OCI-LY7 (cell line): ENCODE results near the gene KRT73.

Experiments
- EZH2phosphoT487 ChIP-seq: fragments of 200-600 bp; sonication (generic); IDR thresholded peaks from 2 replicates; pipeline ENCODE4 v1.6.1; 2018; ENCODE audit warnings: low read depth, borderline replicate concordance, mild to moderate bottlenecking, mixed run types, antibody characterized with exemption, low read length, moderate library complexity, mixed read lengths
- TF ChIP-seq, protein P1 (sequence below): fragments of 200-600 bp; sonication (generic); conservative IDR thresholded peaks from 2 replicates; pipeline ENCODE4 v1.5.1; 2014; ENCODE audit warnings: mild to moderate bottlenecking, antibody characterized with exemption, low read length, moderate library complexity, mixed read lengths

DNA sequence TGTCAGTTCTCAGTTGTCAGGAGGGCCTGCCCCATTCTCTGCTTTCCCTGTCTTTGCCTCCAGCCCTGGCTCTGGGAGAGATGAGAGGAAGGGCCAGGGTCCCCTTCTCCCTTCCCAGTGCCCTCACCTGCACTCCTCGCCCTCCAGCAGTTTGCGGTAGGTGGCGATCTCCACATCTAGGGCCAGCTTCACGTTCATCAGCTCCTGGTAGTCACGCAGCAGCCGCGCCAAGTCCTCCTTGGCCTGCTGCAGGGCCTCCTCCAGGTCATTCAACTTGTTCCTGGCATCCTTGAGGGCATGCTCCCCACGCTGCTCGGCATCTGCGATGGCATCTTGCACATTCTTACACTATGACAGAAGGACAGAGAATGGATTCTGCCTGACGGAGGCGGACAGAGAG, 28.3 kb upstream of the KRT73 start:
- TF ChIP-seq, protein P1, sequence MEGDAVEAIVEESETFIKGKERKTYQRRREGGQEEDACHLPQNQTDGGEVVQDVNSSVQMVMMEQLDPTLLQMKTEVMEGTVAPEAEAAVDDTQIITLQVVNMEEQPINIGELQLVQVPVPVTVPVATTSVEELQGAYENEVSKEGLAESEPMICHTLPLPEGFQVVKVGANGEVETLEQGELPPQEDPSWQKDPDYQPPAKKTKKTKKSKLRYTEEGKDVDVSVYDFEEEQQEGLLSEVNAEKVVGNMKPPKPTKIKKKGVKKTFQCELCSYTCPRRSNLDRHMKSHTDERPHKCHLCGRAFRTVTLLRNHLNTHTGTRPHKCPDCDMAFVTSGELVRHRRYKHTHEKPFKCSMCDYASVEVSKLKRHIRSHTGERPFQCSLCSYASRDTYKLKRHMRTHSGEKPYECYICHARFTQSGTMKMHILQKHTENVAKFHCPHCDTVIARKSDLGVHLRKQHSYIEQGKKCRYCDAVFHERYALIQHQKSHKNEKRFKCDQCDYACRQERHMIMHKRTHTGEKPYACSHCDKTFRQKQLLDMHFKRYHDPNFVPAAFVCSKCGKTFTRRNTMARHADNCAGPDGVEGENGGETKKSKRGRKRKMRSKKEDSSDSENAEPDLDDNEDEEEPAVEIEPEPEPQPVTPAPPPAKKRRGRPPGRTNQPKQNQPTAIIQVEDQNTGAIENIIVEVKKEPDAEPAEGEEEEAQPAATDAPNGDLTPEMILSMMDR, result no peak
- no peak for TF ChIP-seq EZH2phosphoT487
